ELF-1 (cell line): ENCODE results near the gene SCAF8.
"Not testable (repeated sequence)": the region's sequence is repeated elsewhere in the genome, so short reads cannot be mapped to it uniquely, and the experiment has no call there.

Experiments
- DNase-seq: peaks from one replicate; pipeline ENCODE4 v3.0.0-alpha.2; 2016; ENCODE audit warnings: low read depth, low spot score

SCAF8 gene

DNA sequence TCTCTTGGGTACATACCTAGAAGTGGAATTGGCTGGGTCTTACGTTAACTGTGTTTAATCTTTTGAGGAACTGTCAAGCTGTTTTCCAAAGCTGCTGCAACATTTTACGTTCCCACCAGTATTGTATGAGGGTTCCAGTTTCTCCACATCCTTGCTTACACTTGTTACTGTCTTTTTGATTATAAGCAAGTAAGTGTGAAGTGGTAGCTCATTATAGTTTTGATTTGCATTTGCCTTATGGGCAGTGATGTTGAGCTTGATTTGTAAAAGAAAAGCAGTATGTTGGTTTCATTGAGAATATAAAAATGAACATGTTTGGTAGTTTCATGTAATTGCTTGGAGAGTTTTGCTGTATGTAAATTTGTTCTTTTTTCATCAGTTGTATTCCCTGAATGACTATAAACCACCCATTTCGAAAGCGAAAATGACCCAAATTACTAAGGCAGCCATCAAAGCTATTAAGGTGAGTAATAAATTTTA, 40.4 kb downstream of the SCAF8 start:
- DNase-seq = no peak

DNA sequence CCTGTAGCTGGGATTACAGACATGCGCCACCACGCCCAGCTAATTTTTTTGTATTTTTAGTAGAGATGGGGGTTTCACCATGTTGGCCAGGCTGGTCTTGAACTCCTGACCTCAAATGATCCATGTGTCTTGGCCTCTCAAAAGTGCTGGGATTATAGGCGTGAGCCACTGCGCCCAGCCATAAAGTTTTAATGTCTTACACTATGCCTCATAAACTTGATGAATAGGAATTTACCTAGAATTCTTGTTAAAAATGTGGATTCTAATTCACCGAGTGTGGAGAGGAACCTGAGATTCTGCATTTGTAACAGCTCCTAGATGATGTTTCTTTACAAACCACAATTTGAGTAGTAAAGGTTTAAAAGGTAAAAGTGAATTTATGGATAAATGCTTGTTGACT, 45.9 kb downstream of the SCAF8 start:
- not testable (repeated sequence) for DNase-seq

- no peak for DNase-seq
Observed at GRCh38 chr6:154782193-154782592, 49.0 kb downstream of the SCAF8 start.

DNA sequence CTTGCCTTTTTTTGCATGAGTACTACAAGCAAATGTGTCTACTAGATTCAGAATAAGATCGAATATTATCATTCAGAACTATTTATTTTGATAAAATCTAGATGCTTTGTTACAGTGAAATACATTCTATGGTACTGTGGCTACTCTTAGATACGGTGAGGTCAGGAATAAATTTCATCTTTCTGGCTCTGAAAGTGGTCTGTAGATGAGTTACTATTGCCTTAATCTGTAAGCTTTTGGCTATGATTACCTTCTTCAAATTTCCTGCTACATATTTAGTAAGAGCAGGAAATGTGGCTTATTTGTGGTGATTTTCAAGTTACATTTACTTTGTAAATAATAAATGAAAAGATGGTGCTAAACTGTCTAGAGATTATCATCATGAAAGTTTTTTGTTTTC, 50.0 kb downstream of the SCAF8 start:
- no peak for DNase-seq

GRCh38 chr6:154785075-154785474, 51.9 kb downstream of the SCAF8 start:
- no peak for DNase-seq

DNA sequence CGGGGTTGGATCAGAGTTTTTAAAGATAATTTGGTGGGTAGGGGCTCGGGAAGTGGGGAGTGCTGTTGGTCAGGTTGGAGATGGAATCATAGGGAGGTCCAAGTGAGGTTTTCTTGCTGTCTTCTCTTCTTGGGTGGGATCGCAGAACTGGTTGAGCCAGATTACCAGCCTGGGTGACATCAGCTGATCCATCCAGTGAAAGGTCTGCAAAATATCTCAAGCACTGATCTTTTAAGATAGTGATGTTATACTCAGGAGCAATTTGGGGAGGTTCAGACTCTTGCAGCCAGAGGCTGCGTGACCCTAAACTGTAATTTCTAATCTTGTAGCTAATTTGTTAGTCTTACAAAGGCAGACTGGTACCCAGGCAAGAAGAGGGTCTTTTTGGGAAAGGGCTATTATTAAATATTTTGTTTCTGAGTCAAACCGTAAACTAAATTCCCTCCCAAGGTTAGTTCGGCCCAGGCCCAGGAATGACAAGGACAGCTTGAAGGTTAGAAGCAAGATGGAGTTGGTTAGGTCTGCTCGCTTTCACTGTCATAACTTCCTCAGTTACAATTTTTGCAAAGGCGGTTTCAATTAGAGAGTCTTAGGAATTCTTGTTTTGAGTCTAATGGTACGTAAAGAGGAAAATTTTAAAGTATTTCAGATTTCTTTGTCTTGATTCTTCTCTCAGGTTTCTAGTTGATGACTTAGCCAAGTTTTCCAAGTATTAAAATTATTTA, 53.1 kb downstream of the SCAF8 start:
- DNase-seq = peak; percentile 71

- DNase-seq = no peak
Observed at GRCh38 chr6:154791556-154792317, 58.5 kb downstream of the SCAF8 start.

DNA sequence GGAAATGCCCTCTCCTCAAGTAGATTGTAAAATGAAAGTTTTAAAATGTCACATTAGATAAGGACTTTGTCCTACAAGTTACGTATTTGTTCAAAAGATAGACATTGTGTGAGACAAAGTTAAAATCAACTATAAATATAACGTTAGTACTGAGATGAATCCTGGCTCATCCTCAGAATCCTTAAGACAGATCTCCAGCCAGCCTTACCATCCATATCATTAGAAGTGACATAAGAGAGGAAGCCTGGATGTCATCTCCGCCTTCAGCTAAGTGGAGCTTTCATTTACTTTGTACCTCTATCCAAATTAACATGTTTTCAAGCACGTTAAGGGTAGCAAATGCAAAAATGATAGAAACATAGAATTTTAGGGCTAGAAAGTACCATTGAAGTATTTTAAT, 59.1 kb downstream of the SCAF8 start:
- no peak for DNase-seq

- no peak for DNase-seq
Observed at GRCh38 chr6:154792761-154793160, 59.5 kb downstream of the SCAF8 start.

- no peak for DNase-seq
Observed at GRCh38 chr6:154796484-154796883, 63.3 kb downstream of the SCAF8 start.

DNA sequence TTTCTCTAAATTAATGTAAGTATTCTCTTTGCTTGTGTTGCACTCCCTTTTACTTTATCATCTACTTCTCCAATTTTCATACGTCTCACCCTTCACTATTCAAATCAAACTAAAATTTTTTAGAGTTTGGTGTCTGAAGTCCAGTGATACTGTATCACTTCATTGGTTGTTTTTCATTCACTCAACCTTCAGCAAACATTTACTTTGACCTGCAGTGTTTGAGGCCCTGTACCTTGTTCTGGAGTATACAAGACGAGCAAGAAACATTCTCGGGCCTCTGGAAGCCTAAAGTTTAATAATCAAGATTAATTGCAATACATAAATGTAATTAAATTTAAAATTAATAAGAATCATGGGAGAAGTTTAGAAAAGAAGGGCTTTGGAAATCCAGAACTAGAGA, 64.6 kb downstream of the SCAF8 start:
- no peak for DNase-seq

DNA sequence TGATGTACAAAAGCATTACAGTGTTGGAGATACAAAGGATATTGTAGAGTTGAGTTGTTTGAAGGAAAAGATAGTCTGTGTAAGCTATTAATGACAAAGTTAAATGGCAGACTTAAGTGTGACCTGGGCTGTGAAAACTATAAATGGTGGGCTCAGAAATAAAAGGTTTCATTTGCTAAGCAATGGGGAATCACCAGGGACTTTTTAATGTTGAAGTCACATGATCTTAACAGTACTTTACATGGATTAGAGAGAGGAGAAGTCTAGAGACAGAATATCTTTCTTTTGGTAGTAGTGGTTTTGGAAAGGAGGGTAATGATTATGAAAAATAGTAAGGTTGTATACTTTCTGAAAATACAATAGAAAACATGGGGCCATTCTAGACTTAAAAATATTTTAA, 67.1 kb downstream of the SCAF8 start:
- no peak for DNase-seq

GRCh38 chr6:154805288-154805911, 72.2 kb downstream of the SCAF8 start:
- DNase-seq = no peak

GRCh38 chr6:154806804-154807203, 73.6 kb downstream of the SCAF8 start:
- DNase-seq = no peak

GRCh38 chr6:154811663-154812062, 78.4 kb downstream of the SCAF8 start:
- DNase-seq = not testable (repeated sequence)

- DNase-seq = no peak
Observed at GRCh38 chr6:154814063-154814462, 80.8 kb downstream of the SCAF8 start.

- no peak for DNase-seq
Observed at GRCh38 chr6:154815938-154816820, 83.0 kb downstream of the SCAF8 start.

DNA sequence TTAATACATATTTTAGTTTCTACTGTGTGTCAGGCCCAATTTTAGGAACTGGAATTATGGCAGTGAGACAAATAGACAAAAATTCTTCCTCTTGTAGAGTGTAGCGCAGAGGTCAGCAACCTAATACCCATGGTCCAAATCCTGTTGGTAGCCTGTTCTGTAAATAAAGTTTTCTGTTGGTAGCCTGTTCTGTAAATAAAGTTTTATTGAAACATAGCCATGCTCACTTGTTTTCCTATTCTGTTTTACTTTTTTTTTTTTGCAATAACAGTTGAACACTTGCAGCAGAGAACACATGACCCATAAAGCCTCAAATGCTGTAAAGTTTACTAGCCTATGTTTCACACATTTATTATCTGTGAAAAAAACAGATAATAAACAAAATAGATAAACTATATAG, 87.9 kb downstream of the SCAF8 start:
- DNase-seq = no peak

- no peak for DNase-seq
Observed at GRCh38 chr6:154821638-154822037, 88.4 kb downstream of the SCAF8 start.

- DNase-seq = no peak
Observed at GRCh38 chr6:154822947-154823558, 89.8 kb downstream of the SCAF8 start.

DNA sequence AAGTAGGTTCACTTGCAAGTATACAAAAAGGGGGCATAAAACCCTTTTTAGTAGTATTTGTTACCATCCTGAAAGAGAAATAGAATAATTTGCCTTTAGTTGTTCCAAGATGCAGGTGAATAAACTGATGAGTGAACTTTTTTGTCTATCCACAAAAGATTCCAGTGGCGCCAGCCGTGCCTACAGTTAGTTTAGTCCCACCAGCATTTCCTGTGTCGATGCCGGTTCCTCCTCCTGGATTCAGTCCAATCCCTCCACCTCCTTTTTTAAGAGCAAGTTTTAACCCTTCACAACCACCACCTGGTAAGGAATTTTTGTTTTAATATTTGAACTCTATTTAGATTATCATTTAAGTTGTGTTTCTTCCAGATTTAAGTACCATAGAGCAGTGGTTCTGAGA, 90.9 kb downstream of the SCAF8 start:
- DNase-seq = no peak
